Measurements from ENCODE around the gene MYO1E. TPM values are rescaled to one million over a fixed set of nuclear protein-coding genes. Genes with fewer than 3 reads are reported as not detected.
"Not testable (repeated sequence)": the region's sequence is repeated elsewhere in the genome, so short reads cannot be mapped to it uniquely, and the experiment has no call there.

Gene MYO1E
- total RNA-seq, 1 donor from 2014 or later: 84.6 TPM

DNA sequence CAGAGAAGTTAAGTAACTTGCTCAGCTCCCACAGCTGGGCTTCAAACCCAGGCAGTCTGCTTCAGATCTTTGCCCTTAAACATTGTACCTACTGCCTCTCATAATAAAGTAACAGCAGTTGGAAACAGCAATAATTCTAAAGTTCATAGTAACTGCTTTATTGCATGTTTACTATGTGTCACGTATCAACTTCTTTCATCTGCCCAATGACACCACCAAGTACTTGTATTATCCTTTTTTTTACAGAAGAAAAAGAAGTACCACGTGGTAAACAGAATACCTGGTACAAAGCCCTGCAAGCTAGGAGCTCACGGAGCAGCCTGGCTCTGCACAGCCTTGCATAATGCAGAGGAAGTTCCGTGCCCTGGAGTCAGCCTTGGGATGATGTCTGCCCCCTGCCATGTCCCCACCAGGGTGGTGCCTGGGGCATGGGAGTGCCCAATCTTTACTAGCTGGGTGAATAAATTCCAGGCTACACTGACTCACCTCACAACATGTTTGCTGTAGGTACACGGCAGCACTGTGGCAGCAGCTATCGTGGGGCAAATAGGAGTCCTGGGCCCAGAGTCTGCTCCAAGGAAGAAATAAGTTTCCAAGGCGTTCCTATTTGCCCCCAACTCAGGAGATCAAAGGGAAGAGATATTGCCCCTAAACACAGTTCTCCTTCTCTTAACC, 88.8 kb downstream of the MYO1E start:
- Mint-ChIP-seq H3K4me3 (ENCODE audit: unreplicated experiment) (no peak overlapping the region), H3K27ac (ENCODE audit: unreplicated experiment) (peak overlapping the region; percentile 57), H3K36me3 (ENCODE audit: unreplicated experiment) (no peaks in the 10 kb centered on the region), H3K9me3 (ENCODE audit: unreplicated experiment) (no peaks in the 10 kb centered on the region), H3K27me3 (ENCODE audit: unreplicated experiment) (no peaks in the 10 kb centered on the region), H3K4me1 (ENCODE audit: unreplicated experiment) (peaks cover 22% of the 10 kb centered on the region)
- TF ChIP-seq CTCF (IDR thresholded peaks at IDR 0.05): no peak
- DNase-seq (ENCODE audit: extremely low spot score, unreplicated experiment): no peak

DNA sequence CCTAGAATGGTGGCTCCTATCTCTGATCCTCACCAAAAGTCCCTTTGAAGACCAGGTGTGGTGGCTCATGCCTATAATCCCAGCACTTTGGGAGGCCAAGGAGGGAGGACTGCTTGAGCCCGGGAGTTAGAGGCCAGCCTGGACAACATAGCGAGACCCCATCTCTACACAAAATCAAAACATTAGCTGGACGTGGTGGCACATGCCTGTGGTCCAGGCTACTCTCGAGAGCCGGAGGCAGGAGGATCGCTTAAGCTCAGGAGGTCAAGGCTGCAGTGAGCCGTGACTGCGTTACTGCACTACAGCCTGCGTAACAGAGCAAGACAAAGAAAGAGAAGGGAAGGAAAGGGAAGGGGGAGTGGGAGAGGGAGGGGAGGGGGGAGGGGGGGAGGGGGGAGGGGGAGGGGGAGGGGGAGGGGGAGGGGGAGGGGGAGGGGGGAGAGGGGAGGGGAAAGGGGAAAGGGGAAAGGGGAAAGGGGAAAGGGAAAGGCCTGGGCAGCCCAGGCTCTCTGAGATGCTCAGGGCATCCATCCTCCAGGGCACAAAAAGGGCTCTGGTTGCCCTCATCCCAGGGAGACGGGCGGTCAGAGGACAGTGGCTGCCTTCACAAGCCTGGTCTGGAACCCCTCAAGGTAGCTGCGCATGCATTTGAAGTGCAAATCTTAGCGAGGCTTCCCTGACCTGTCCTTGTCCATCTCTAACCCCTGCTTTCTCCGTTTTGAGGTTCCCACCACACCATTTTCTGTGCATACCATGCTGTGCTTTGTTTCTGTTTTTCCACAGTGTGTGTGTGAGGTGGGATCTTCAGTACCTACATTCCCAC, 89.9 kb downstream of the MYO1E start:
- TF ChIP-seq CTCF (IDR thresholded peaks at IDR 0.05): no peak
- no peaks in the 10 kb centered on the region for H3K9me3 Mint-ChIP-seq (ENCODE audit: unreplicated experiment)
- no peak for DNase-seq (ENCODE audit: extremely low spot score, unreplicated experiment)
- no peaks in the 10 kb centered on the region for H3K27me3 Mint-ChIP-seq (ENCODE audit: unreplicated experiment)
- peak overlapping the region; percentile 20 for H3K27ac Mint-ChIP-seq (ENCODE audit: unreplicated experiment)
- peaks cover 22% of the 10 kb centered on the region for H3K4me1 Mint-ChIP-seq (ENCODE audit: unreplicated experiment)
- no peak overlapping the region for H3K4me3 Mint-ChIP-seq (ENCODE audit: unreplicated experiment)
- no peaks in the 10 kb centered on the region for H3K36me3 Mint-ChIP-seq (ENCODE audit: unreplicated experiment)

GRCh38 chr15:59281699-59282098, 91.0 kb downstream of the MYO1E start:
- no peak overlapping the region for H3K27ac Mint-ChIP-seq (ENCODE audit: unreplicated experiment)
- no peak overlapping the region for H3K4me3 Mint-ChIP-seq (ENCODE audit: unreplicated experiment)
- no peak for DNase-seq (ENCODE audit: extremely low spot score, unreplicated experiment)
- no peaks in the 10 kb centered on the region for H3K9me3 Mint-ChIP-seq (ENCODE audit: unreplicated experiment)
- TF ChIP-seq CTCF (IDR thresholded peaks at IDR 0.05): no peak
- H3K27me3 Mint-ChIP-seq (ENCODE audit: unreplicated experiment): no peaks in the 10 kb centered on the region
- peaks cover 22% of the 10 kb centered on the region for H3K4me1 Mint-ChIP-seq (ENCODE audit: unreplicated experiment)
- H3K36me3 Mint-ChIP-seq (ENCODE audit: unreplicated experiment): no peaks in the 10 kb centered on the region

DNA sequence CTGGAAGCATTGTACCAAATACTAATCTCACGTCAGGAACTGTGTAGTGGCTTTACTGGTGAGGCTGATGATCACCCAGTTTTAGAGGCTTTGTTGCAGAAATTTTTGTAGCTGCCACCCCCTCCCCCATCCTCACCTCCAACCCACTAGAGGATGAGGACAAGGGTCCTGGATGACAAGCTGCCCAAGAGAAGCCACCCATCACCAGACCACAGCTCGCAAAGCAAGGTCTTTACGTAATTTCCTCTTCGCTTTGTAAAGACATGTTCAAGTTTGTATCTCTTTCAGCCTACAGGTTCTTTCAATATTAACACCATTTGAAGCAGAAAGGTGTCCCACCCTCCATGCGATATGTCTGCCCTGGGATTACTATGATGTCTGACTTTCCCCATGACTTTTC, 91.8 kb downstream of the MYO1E start:
- no peaks in the 10 kb centered on the region for H3K9me3 Mint-ChIP-seq (ENCODE audit: unreplicated experiment)
- no peak for TF ChIP-seq CTCF (IDR thresholded peaks at IDR 0.05)
- H3K4me3 Mint-ChIP-seq (ENCODE audit: unreplicated experiment): no peak overlapping the region
- H3K36me3 Mint-ChIP-seq (ENCODE audit: unreplicated experiment): no peaks in the 10 kb centered on the region
- H3K27me3 Mint-ChIP-seq (ENCODE audit: unreplicated experiment): no peaks in the 10 kb centered on the region
- no peak for DNase-seq (ENCODE audit: extremely low spot score, unreplicated experiment)
- peaks cover 22% of the 10 kb centered on the region for H3K4me1 Mint-ChIP-seq (ENCODE audit: unreplicated experiment)
- H3K27ac Mint-ChIP-seq (ENCODE audit: unreplicated experiment): no peak overlapping the region

- DNase-seq (ENCODE audit: extremely low spot score, unreplicated experiment); H3K27me3 Mint-ChIP-seq (ENCODE audit: unreplicated experiment); H3K4me3 Mint-ChIP-seq (ENCODE audit: unreplicated experiment); H3K36me3 Mint-ChIP-seq (ENCODE audit: unreplicated experiment); H3K27ac Mint-ChIP-seq (ENCODE audit: unreplicated experiment); H3K9me3 Mint-ChIP-seq (ENCODE audit: unreplicated experiment): not testable (repeated sequence)
- peaks cover 22% of the 10 kb centered on the region for H3K4me1 Mint-ChIP-seq (ENCODE audit: unreplicated experiment)
These were observed 92.4 kb downstream of the MYO1E start for GRCh38 chr15:59280292-59280691.
